Fibroblast of lung (primary cell): Measurements from ENCODE around the gene DOCK4. TPM values are rescaled to one million over a fixed set of nuclear protein-coding genes. Genes with fewer than 3 reads are reported as not detected.

Experiments
- DNase-seq, 2 donors: peaks; one replicate each; pipeline versions ENCODE4 v3.0.0 to v3.0.0-alpha.2; 2010; ENCODE audit warnings: low read depth in 2 of 2
- H2AFZ ChIP-seq: 2 replicates; pipeline ENCODE4 v1.5.1; 2012; ENCODE audit warnings: low read length, control low read depth, inconsistent platforms
- H3K27ac ChIP-seq: 2 replicates; pipeline ENCODE4 v1.5.1; 2011; ENCODE audit warnings: low read length, control low read depth; ENCODE audit not compliant: insufficient read depth
- H3K27me3 ChIP-seq: 2 replicates; pipeline ENCODE4 v1.5.1; 2011; ENCODE audit warnings: mild to moderate bottlenecking, low read length; ENCODE audit not compliant: control insufficient read depth, insufficient read depth
- H3K36me3 ChIP-seq: 2 replicates; pipeline ENCODE4 v1.5.1; 2011; ENCODE audit warnings: low read length; ENCODE audit not compliant: control insufficient read depth, insufficient read depth
- H3K4me1 ChIP-seq: 2 replicates; pipeline ENCODE4 v1.5.1; 2011; ENCODE audit warnings: low read length; ENCODE audit not compliant: control insufficient read depth, insufficient read depth; ENCODE audit errors: extremely low read depth
- H3K4me2 ChIP-seq: 2 replicates; pipeline ENCODE4 v1.5.1; 2011; ENCODE audit warnings: low read length, control low read depth; ENCODE audit not compliant: insufficient read depth; ENCODE audit errors: extremely low read depth
- H3K4me3 ChIP-seq, 4 experiments: fragments of 200-600 bp in 1 of 4; sonication (generic) in 1 of 4; replicated peaks in 1 of 4; 2 replicates each; pipeline ENCODE4 v1.5.1; 2011 to 2016; ENCODE audit warnings: low read length in 4 of 4, low read depth in 3 of 4, mild to moderate bottlenecking in 3 of 4, control low read depth in 2 of 4, inconsistent platforms in 1 of 4, mixed read lengths in 1 of 4; ENCODE audit not compliant: insufficient read depth in 1 of 4; ENCODE audit errors: control extremely low read depth in 1 of 4
- H3K79me2 ChIP-seq: 2 replicates; pipeline ENCODE4 v1.5.1; 2012; ENCODE audit warnings: mild to moderate bottlenecking, low read length, inconsistent platforms; ENCODE audit not compliant: control insufficient read depth, insufficient read depth
- H3K9ac ChIP-seq: 2 replicates; pipeline ENCODE4 v1.5.1; 2011; ENCODE audit warnings: mild to moderate bottlenecking, low read length, control low read depth; ENCODE audit not compliant: insufficient read depth
- H3K9me3 ChIP-seq: 2 replicates; pipeline ENCODE4 v1.5.1; 2012; ENCODE audit warnings: low read depth, low read length; ENCODE audit not compliant: control insufficient read depth, insufficient read depth
- H4K20me1 ChIP-seq: 2 replicates; pipeline ENCODE4 v1.5.1; 2011; ENCODE audit warnings: low read length; ENCODE audit not compliant: control insufficient read depth, insufficient read depth; ENCODE audit errors: extremely low read depth
- EZH2 ChIP-seq: IDR thresholded peaks from 2 replicates; pipeline ENCODE4 v1.5.1; 2012; ENCODE audit warnings: low read length, control low read depth, mild to moderate bottlenecking; ENCODE audit errors: missing control alignments
- polyA plus RNA-seq, 2 donors: library from polyadenylated mRNA; depleted of rRNA in 1 of 2; stranded (reverse) in 1 of 2; unstranded in 1 of 2; fragments of >200 nt; gene quantifications; 2 replicates each; pipeline ENCODE4 v1.2.1, GENCODE V29; 2011 to 2012; ENCODE audit warnings: missing spikeins in 1 of 2
- total RNA-seq: library from RNA; depleted of rRNA; stranded (reverse); fragments of >200 nt; gene quantifications from 2 replicates; pipeline ENCODE4 v1.2.1, GENCODE V29; 2014
- TF ChIP-seq, protein P1 (sequence below), 2 donors: IDR thresholded peaks in 1 of 2; conservative IDR thresholded peaks in 1 of 2; 1 replicate in 1 of 2; 2 replicates in 1 of 2; pipeline ENCODE4 v1.5.1; 2011 to 2012; ENCODE audit warnings: low read length in 2 of 2, control low read depth in 1 of 2, inconsistent platforms in 1 of 2, low read depth in 1 of 2, mild to moderate bottlenecking in 1 of 2

Gene DOCK4
- total and polyA plus RNA-seq, 2 donors (not counting 1 experiment from before 2014, with no cell fraction given) = 20.8 to 39.3 TPM

DNA sequence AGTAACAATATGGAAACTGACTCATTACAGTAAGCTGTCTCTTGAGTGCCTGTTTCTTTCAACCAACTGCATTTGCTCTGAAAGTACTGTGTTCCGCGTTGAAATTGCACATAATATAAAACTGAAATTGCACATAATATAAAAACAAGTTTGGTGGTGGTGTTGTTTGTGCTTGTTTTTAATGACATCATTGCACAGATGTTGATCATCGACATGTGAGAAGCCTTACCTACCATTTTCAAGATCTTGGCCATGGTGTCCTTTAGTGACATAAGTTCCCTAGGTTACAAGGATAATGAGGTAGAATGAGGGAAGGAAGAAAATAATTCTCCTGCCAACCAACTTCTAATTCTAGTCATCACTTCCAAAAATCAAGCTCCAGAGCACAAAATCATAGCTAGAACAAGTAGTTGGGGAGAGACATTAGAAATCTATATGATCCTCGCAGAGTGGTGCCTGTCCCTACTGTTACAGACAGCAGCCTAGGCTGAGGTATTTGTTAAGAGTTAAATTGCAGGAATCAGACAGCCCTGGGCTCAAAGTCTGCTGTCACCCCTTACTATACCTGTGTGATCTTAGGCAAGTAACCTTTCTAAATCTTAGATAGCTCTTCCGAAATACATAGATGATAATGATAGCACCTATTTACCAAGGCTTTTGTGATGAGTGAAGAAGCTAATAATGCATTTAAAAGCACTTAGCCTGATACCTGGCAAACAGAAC lies 29.3 kb downstream of the DOCK4 start:
- Histone ChIP-seq H3K27ac (no peak overlapping the region), H3K9me3 (no peaks in the 10 kb centered on the region), H3K79me2 (peaks cover 2% of the 10 kb centered on the region), H2AFZ (no peak overlapping the region), H3K36me3 (no peaks in the 10 kb centered on the region), H3K9ac (no peak overlapping the region), H4K20me1 (no peaks in the 10 kb centered on the region), H3K4me1 (no peaks in the 10 kb centered on the region), H3K27me3 (no peaks in the 10 kb centered on the region), H3K4me2 (no peak overlapping the region), H3K4me3 (no peak overlapping the region)
- DNase-seq = no peak
- TF ChIP-seq, protein P1, sequence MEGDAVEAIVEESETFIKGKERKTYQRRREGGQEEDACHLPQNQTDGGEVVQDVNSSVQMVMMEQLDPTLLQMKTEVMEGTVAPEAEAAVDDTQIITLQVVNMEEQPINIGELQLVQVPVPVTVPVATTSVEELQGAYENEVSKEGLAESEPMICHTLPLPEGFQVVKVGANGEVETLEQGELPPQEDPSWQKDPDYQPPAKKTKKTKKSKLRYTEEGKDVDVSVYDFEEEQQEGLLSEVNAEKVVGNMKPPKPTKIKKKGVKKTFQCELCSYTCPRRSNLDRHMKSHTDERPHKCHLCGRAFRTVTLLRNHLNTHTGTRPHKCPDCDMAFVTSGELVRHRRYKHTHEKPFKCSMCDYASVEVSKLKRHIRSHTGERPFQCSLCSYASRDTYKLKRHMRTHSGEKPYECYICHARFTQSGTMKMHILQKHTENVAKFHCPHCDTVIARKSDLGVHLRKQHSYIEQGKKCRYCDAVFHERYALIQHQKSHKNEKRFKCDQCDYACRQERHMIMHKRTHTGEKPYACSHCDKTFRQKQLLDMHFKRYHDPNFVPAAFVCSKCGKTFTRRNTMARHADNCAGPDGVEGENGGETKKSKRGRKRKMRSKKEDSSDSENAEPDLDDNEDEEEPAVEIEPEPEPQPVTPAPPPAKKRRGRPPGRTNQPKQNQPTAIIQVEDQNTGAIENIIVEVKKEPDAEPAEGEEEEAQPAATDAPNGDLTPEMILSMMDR (conservative IDR thresholded peaks at IDR 0.05 in 1 of 2, IDR thresholded peaks at IDR 0.05 in 1 of 2; ENCODE audit: low read depth in 1 of 2, low read length in 2 of 2) = no peak
- TF ChIP-seq EZH2 = no peak

DNA sequence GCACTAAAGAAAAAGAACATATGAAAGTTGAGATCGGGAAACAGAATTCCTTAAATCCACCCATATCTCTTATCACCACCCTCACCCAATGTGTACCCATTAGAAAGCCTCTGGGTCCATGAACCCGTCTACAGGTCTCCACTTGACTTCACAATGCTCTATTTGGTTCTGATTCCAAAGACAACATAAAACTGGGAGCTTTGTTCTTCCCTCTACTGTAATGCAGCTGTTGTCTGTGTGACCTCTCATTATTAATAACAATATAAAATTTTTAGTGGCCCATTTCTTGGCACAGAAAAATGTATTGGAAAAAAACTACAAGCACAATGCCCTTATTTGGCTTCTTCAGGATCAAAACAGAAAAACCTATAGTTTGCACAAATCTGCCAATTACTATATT lies 30.0 kb downstream of the DOCK4 start:
- Histone ChIP-seq H3K4me2 (no peak overlapping the region), H3K27me3 (no peaks in the 10 kb centered on the region), H4K20me1 (no peaks in the 10 kb centered on the region), H3K4me3 (no peak overlapping the region), H3K27ac (no peak overlapping the region), H3K79me2 (peaks cover 2% of the 10 kb centered on the region), H3K9ac (no peak overlapping the region), H3K9me3 (no peaks in the 10 kb centered on the region), H2AFZ (no peak overlapping the region), H3K36me3 (no peaks in the 10 kb centered on the region), H3K4me1 (no peaks in the 10 kb centered on the region)
- no peak for DNase-seq
- TF ChIP-seq, protein P1 (conservative IDR thresholded peaks at IDR 0.05 in 1 of 2, IDR thresholded peaks at IDR 0.05 in 1 of 2; ENCODE audit: low read depth in 1 of 2, low read length in 2 of 2) = no peak
- no peak for TF ChIP-seq EZH2

DNA sequence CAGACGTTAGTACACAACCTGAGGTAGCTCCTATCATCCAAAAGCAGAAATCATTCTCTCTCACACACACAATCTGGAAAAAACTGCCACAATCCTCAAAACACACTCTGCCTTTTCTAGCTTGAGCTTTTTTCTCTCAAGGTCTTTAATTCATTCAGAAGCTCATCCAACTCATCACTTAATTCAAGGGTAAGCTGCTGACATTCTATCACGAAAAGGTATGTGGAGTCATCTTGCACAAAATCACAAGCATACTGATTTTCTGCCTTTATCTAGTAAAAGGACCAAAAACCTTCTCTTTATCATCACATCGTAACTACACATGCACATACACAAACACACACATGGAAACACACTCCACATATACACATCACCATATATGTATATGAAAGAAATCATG lies 32.0 kb downstream of the DOCK4 start:
- Histone ChIP-seq H3K9me3 (no peaks in the 10 kb centered on the region), H3K4me2 (no peak overlapping the region), H3K79me2 (peaks cover 2% of the 10 kb centered on the region), H2AFZ (no peak overlapping the region), H3K36me3 (no peaks in the 10 kb centered on the region), H4K20me1 (no peaks in the 10 kb centered on the region), H3K27ac (no peak overlapping the region), H3K4me1 (no peaks in the 10 kb centered on the region), H3K4me3 (no peak overlapping the region), H3K9ac (no peak overlapping the region), H3K27me3 (no peaks in the 10 kb centered on the region)
- TF ChIP-seq, protein P1 (conservative IDR thresholded peaks at IDR 0.05 in 1 of 2, IDR thresholded peaks at IDR 0.05 in 1 of 2; ENCODE audit: low read depth in 1 of 2, low read length in 2 of 2) = no peak
- TF ChIP-seq EZH2 = no peak
- DNase-seq = no peak
